ENCODE data around the gene NDUFS4.

DNA sequence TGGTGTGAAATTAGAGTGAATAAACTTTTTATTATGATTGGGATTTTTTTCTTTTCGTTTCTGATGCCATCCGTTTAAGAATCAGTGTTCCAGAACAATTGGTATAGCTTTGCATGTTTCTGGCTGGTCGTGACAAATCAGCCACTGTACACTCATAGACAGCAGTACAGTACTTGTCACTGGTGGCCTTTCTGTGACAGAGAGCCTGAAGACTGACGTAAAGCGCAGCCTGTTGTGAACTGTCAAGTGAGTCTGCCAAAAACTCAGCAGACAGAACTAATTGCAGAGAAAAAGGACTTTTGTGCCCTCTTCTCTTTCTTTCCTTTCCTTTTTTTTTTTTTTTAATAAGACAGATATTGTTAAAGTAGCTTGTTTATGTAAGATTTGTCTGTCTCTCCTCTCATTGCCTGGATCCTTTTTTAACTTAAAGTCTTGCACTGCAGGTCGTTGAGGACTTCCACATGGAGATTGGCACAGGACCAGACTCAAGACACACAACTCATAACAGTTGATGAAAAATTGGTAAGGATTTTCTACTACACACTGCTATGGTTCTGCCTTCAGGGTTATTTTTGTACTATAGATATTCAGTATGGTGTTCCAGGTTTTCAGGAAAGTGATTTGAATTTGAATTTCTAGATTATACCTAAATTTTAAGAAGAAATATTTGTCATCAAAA lies 42.7 kb downstream of the NDUFS4 start:
- TF ChIP-seq, protein P1, sequence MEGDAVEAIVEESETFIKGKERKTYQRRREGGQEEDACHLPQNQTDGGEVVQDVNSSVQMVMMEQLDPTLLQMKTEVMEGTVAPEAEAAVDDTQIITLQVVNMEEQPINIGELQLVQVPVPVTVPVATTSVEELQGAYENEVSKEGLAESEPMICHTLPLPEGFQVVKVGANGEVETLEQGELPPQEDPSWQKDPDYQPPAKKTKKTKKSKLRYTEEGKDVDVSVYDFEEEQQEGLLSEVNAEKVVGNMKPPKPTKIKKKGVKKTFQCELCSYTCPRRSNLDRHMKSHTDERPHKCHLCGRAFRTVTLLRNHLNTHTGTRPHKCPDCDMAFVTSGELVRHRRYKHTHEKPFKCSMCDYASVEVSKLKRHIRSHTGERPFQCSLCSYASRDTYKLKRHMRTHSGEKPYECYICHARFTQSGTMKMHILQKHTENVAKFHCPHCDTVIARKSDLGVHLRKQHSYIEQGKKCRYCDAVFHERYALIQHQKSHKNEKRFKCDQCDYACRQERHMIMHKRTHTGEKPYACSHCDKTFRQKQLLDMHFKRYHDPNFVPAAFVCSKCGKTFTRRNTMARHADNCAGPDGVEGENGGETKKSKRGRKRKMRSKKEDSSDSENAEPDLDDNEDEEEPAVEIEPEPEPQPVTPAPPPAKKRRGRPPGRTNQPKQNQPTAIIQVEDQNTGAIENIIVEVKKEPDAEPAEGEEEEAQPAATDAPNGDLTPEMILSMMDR (IDR thresholded peaks at IDR 0.05) = no peak
- TF ChIP-seq POLR2A (IDR thresholded peaks at IDR 0.05) (no peak), POLR2AphosphoS5 (IDR thresholded peaks at IDR 0.05) (no peak), EP300 (IDR thresholded peaks at IDR 0.05) (no peak)

All from upper lobe of left lung (tissue), 4 donors.